Fibroblast of lung (primary cell): ENCODE measurements around the gene PLEKHG4B. TPM values are rescaled to one million over a fixed set of nuclear protein-coding genes. Genes with fewer than 3 reads are reported as not detected.

Experiments used
- DNase-seq, 2 donors: peaks; one replicate each; pipeline versions ENCODE4 v3.0.0 to v3.0.0-alpha.2; 2010; ENCODE audit warnings: low read depth in 2 of 2
- H2AFZ ChIP-seq: 2 replicates; pipeline ENCODE4 v1.5.1; 2012; ENCODE audit warnings: low read length, control low read depth, inconsistent platforms
- H3K27ac ChIP-seq: 2 replicates; pipeline ENCODE4 v1.5.1; 2011; ENCODE audit warnings: low read length, control low read depth; ENCODE audit not compliant: insufficient read depth
- H3K27me3 ChIP-seq: 2 replicates; pipeline ENCODE4 v1.5.1; 2011; ENCODE audit warnings: mild to moderate bottlenecking, low read length; ENCODE audit not compliant: control insufficient read depth, insufficient read depth
- H3K36me3 ChIP-seq: 2 replicates; pipeline ENCODE4 v1.5.1; 2011; ENCODE audit warnings: low read length; ENCODE audit not compliant: control insufficient read depth, insufficient read depth
- H3K4me1 ChIP-seq: 2 replicates; pipeline ENCODE4 v1.5.1; 2011; ENCODE audit warnings: low read length; ENCODE audit not compliant: control insufficient read depth, insufficient read depth; ENCODE audit errors: extremely low read depth
- H3K4me2 ChIP-seq: 2 replicates; pipeline ENCODE4 v1.5.1; 2011; ENCODE audit warnings: low read length, control low read depth; ENCODE audit not compliant: insufficient read depth; ENCODE audit errors: extremely low read depth
- H3K4me3 ChIP-seq, 4 experiments: fragments of 200-600 bp in 1 of 4; sonication (generic) in 1 of 4; replicated peaks in 1 of 4; 2 replicates each; pipeline ENCODE4 v1.5.1; 2011 to 2016; ENCODE audit warnings: low read length in 4 of 4, low read depth in 3 of 4, mild to moderate bottlenecking in 3 of 4, control low read depth in 2 of 4, inconsistent platforms in 1 of 4, mixed read lengths in 1 of 4; ENCODE audit not compliant: insufficient read depth in 1 of 4; ENCODE audit errors: control extremely low read depth in 1 of 4
- H3K79me2 ChIP-seq: 2 replicates; pipeline ENCODE4 v1.5.1; 2012; ENCODE audit warnings: mild to moderate bottlenecking, low read length, inconsistent platforms; ENCODE audit not compliant: control insufficient read depth, insufficient read depth
- H3K9ac ChIP-seq: 2 replicates; pipeline ENCODE4 v1.5.1; 2011; ENCODE audit warnings: mild to moderate bottlenecking, low read length, control low read depth; ENCODE audit not compliant: insufficient read depth
- H3K9me3 ChIP-seq: 2 replicates; pipeline ENCODE4 v1.5.1; 2012; ENCODE audit warnings: low read depth, low read length; ENCODE audit not compliant: control insufficient read depth, insufficient read depth
- H4K20me1 ChIP-seq: 2 replicates; pipeline ENCODE4 v1.5.1; 2011; ENCODE audit warnings: low read length; ENCODE audit not compliant: control insufficient read depth, insufficient read depth; ENCODE audit errors: extremely low read depth
- EZH2 ChIP-seq: IDR thresholded peaks from 2 replicates; pipeline ENCODE4 v1.5.1; 2012; ENCODE audit warnings: low read length, control low read depth, mild to moderate bottlenecking; ENCODE audit errors: missing control alignments
- polyA plus RNA-seq, 2 donors: library from polyadenylated mRNA; depleted of rRNA in 1 of 2; stranded (reverse) in 1 of 2; unstranded in 1 of 2; fragments of >200 nt; gene quantifications; 2 replicates each; pipeline ENCODE4 v1.2.1, GENCODE V29; 2011 to 2012; ENCODE audit warnings: missing spikeins in 1 of 2
- total RNA-seq: library from RNA; depleted of rRNA; stranded (reverse); fragments of >200 nt; gene quantifications from 2 replicates; pipeline ENCODE4 v1.2.1, GENCODE V29; 2014
- TF ChIP-seq, protein P1 (sequence below), 2 donors: IDR thresholded peaks in 1 of 2; conservative IDR thresholded peaks in 1 of 2; 1 replicate in 1 of 2; 2 replicates in 1 of 2; pipeline ENCODE4 v1.5.1; 2011 to 2012; ENCODE audit warnings: low read length in 2 of 2, control low read depth in 1 of 2, inconsistent platforms in 1 of 2, low read depth in 1 of 2, mild to moderate bottlenecking in 1 of 2

The PLEKHG4B gene
- total and polyA plus RNA-seq, 2 donors (not counting 1 experiment from before 2014, with no cell fraction given), result under 0.01 to 0.08 TPM

DNA sequence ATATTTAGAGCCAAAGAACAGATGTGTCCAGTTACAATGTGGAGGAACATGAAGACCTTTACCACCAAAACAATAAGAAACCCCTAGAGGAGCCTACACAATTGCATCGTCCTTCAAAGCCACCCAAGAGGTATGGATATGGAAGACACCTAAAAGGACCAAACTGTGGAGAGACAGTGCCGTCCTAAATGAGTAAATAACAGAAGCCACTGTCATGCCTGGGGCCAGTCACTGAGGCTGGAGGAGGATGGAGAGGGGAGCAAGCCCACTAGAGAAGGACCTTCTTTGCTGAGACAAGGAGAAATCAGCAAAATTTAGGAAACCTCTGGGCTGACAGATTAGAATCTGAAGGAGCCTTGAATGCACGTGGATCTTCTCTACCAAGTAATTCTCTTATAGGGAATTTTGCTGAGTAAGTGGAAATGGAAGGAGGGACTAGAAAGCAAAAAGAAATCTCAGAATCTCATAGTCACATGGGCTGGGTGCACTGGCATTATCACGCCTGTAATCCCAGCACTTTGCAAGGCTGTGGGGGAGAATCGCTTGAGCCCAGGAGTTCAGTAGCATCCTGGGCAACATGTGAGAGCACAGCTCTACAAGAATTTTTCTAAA lies 27.6 kb downstream of the PLEKHG4B start:
- Histone ChIP-seq H3K9me3 (no peaks in the 10 kb centered on the region), H3K9ac (no peak overlapping the region), H3K4me2 (no peak overlapping the region), H4K20me1 (no peaks in the 10 kb centered on the region), H3K4me1 (no peaks in the 10 kb centered on the region), H3K79me2 (no peaks in the 10 kb centered on the region), H3K27ac (no peak overlapping the region), H3K27me3 (no peaks in the 10 kb centered on the region), H3K4me3 (no peak overlapping the region), H3K36me3 (no peaks in the 10 kb centered on the region), H2AFZ (no peak overlapping the region)
- TF ChIP-seq, protein P1, sequence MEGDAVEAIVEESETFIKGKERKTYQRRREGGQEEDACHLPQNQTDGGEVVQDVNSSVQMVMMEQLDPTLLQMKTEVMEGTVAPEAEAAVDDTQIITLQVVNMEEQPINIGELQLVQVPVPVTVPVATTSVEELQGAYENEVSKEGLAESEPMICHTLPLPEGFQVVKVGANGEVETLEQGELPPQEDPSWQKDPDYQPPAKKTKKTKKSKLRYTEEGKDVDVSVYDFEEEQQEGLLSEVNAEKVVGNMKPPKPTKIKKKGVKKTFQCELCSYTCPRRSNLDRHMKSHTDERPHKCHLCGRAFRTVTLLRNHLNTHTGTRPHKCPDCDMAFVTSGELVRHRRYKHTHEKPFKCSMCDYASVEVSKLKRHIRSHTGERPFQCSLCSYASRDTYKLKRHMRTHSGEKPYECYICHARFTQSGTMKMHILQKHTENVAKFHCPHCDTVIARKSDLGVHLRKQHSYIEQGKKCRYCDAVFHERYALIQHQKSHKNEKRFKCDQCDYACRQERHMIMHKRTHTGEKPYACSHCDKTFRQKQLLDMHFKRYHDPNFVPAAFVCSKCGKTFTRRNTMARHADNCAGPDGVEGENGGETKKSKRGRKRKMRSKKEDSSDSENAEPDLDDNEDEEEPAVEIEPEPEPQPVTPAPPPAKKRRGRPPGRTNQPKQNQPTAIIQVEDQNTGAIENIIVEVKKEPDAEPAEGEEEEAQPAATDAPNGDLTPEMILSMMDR (conservative IDR thresholded peaks at IDR 0.05 in 1 of 2, IDR thresholded peaks at IDR 0.05 in 1 of 2; ENCODE audit: low read depth in 1 of 2, low read length in 2 of 2), result no peak
- no peak for TF ChIP-seq EZH2
- DNase-seq, result no peak

DNA sequence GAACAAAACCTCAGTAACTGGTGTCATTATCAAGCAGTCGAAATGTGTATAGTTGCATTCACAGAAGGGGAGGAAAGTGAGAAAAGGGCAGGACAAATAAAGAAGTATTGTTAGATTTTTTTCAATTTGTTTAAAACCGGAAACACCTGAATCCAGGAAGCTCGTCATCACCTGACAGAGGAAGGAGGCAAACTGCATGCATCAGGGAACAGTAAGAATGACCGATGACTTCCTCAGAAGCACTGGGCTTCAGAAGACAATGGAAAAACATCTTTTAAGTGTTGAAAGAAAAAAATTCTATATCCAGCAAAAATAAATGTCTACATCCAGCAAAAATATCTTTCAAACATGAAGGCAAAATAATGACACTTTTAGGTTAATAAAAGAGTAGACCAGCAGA lies 29.5 kb downstream of the PLEKHG4B start:
- Histone ChIP-seq H3K36me3 (no peaks in the 10 kb centered on the region), H3K27me3 (peaks cover 2% of the 10 kb centered on the region), H3K27ac (no peak overlapping the region), H3K4me3 (no peak overlapping the region), H4K20me1 (no peaks in the 10 kb centered on the region), H3K9ac (no peak overlapping the region), H3K79me2 (no peaks in the 10 kb centered on the region), H2AFZ (no peak overlapping the region), H3K4me1 (no peaks in the 10 kb centered on the region), H3K9me3 (no peaks in the 10 kb centered on the region), H3K4me2 (no peak overlapping the region)
- TF ChIP-seq, protein P1 (conservative IDR thresholded peaks at IDR 0.05 in 1 of 2, IDR thresholded peaks at IDR 0.05 in 1 of 2; ENCODE audit: low read depth in 1 of 2, low read length in 2 of 2), result no peak
- TF ChIP-seq EZH2, result no peak
- DNase-seq, result no peak

DNA sequence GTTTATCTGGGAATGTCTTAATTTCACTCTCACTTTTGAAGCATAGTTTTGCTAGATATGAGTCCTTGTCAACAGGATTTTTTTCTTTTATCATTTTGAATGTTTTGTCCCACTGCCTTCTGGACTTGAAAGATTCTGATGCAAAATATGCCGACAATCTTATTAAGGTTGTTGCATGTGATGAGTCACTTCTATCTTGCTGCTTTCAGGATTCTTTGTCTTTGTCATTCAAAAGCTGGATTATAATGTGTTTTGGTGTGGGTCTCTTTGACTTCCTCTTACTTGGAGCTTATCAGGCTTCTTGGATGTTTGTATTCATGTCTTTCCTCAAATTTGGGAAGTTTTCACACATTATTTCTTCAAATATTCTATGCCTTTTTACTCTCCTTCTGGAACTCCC lies 33.8 kb downstream of the PLEKHG4B start:
- no peaks in the 10 kb centered on the region for H3K4me1 ChIP-seq
- H3K4me2 ChIP-seq, result no peak overlapping the region
- H3K9ac ChIP-seq, result no peak overlapping the region
- TF ChIP-seq, protein P1 (conservative IDR thresholded peaks at IDR 0.05 in 1 of 2, IDR thresholded peaks at IDR 0.05 in 1 of 2; ENCODE audit: low read depth in 1 of 2, low read length in 2 of 2), result no peak
- no peak for TF ChIP-seq EZH2
- no peak overlapping the region for H3K27ac ChIP-seq
- no peaks in the 10 kb centered on the region for H3K36me3 ChIP-seq
- no peaks in the 10 kb centered on the region for H3K79me2 ChIP-seq
- no peak overlapping the region for H2AFZ ChIP-seq
- peak in 1 of 2 donors; percentile 18 for DNase-seq
- H3K9me3 ChIP-seq, result no peaks in the 10 kb centered on the region
- no peak overlapping the region for H3K4me3 ChIP-seq
- H4K20me1 ChIP-seq, result no peaks in the 10 kb centered on the region
- peaks cover 2% of the 10 kb centered on the region for H3K27me3 ChIP-seq
